Smooth muscle cell (in vitro differentiated cells): ENCODE results near the gene DBN1. TPM values are rescaled to one million over a fixed set of nuclear protein-coding genes. Genes with fewer than 3 reads are reported as not detected.

Experiments used
- DNase-seq: peaks from one replicate; lab custom pipeline; 2025; ENCODE audit not compliant: unreplicated experiment; lab: John Stamatoyannopoulos, UW
- H2AFZ ChIP-seq: fragments of 200-600 bp; sonication (generic); 2 replicates; pipeline ENCODE4 v1.6.0; 2016; ENCODE audit warnings: antibody characterized with exemption, low read depth, mild to moderate bottlenecking
- H3F3A ChIP-seq: fragments of 200-600 bp; sonication (generic); 2 replicates; pipeline ENCODE4 v1.6.0; 2017; ENCODE audit warnings: antibody characterized with exemption, low read depth
- H3K27ac ChIP-seq: fragments of 200-600 bp; sonication (generic); 2 replicates; pipeline ENCODE4 v1.5.1; 2016; ENCODE audit warnings: low read depth, mild to moderate bottlenecking
- H3K27me3 ChIP-seq: fragments of 200-600 bp; sonication (generic); 2 replicates; pipeline ENCODE4 v1.6.1; 2016; ENCODE audit warnings: low read depth, mild to moderate bottlenecking
- H3K36me3 ChIP-seq: fragments of 200-600 bp; sonication (generic); 2 replicates; pipeline ENCODE4 v1.5.1; 2016; ENCODE audit warnings: low read depth
- H3K4me1 ChIP-seq: fragments of 200-600 bp; sonication (generic); 2 replicates; pipeline ENCODE4 v1.5.1; 2016; ENCODE audit warnings: low read depth
- H3K4me2 ChIP-seq: fragments of 200-600 bp; sonication (generic); 2 replicates; pipeline ENCODE4 v1.6.0; 2016; ENCODE audit warnings: mild to moderate bottlenecking
- H3K4me3 ChIP-seq: fragments of 200-600 bp; sonication (generic); 2 replicates; pipeline ENCODE4 v1.5.1; 2016; ENCODE audit warnings: mild to moderate bottlenecking
- H3K79me2 ChIP-seq: fragments of 200-600 bp; sonication (generic); 2 replicates; pipeline ENCODE4 v1.6.0; 2016; ENCODE audit warnings: low read depth, mild to moderate bottlenecking
- H3K9ac ChIP-seq: fragments of 200-600 bp; sonication (generic); 2 replicates; pipeline ENCODE4 v1.6.0; 2016; ENCODE audit warnings: low read depth
- H3K9me3 ChIP-seq: fragments of 200-600 bp; sonication (generic); replicated peaks from 2 replicates; pipeline ENCODE4 v1.5.1; 2016; ENCODE audit warnings: low read depth
- H4K20me1 ChIP-seq: fragments of 200-600 bp; sonication (generic); 2 replicates; pipeline ENCODE4 v1.6.0; 2016; ENCODE audit warnings: low read depth
- CTCF ChIP-seq: fragments of 200-600 bp; sonication (generic); IDR thresholded peaks from 2 replicates; pipeline ENCODE4 v1.5.1; 2017; ENCODE audit warnings: borderline replicate concordance, mild to moderate bottlenecking, antibody characterized with exemption; ENCODE audit not compliant: insufficient read depth, poor library complexity, severe bottlenecking
- WGBS: methylation state at CpG from one replicate; pipeline ENCODE4 v1.1.7; 2016; ENCODE audit warnings: low lambda C conversion rate; 5-methylcytosine and 5-hydroxymethylcytosine counted together
- polyA plus RNA-seq: library from polyadenylated mRNA; unstranded; fragments of >200 nt; fragmentation: Nextera tagmentation; extraction: Ambion mirVana; gene quantifications from 2 replicates; pipeline ENCODE4 v1.2.1, GENCODE V29; 2016
- total RNA-seq: library from RNA; depleted of rRNA; stranded (reverse); fragments of >200 nt; gene quantifications from 2 replicates; pipeline ENCODE4 v1.2.3, GENCODE V29; 2014

The DBN1 gene
- total and polyA plus RNA-seq, 2 experiments from 2014 or later, result 116 to 202 TPM

- H3K4me1 ChIP-seq, result peaks cover 11% of the 10 kb centered on the region
- H2AFZ ChIP-seq, result peak within 1 kb of the TSS; percentile 73
- under 1% methylated on average over 59 of the region's 82 CpGs for WGBS
- H3K9ac ChIP-seq, result peak within 1 kb of the TSS; percentile 92
- H3K27ac ChIP-seq, result peak within 1 kb of the TSS; percentile 94
- no peaks in the 10 kb centered on the region for H3K36me3 ChIP-seq
- H4K20me1 ChIP-seq, result peaks cover 22% of the 10 kb centered on the region
- H3K4me2 ChIP-seq, result peak within 1 kb of the TSS; percentile 97
- no peaks in the 10 kb centered on the region for H3F3A ChIP-seq
- H3K79me2 ChIP-seq, result peaks cover 15% of the 10 kb centered on the region
- no peak for TF ChIP-seq CTCF
- no peaks in the 10 kb centered on the region for H3K9me3 ChIP-seq
- H3K4me3 ChIP-seq, result peak within 1 kb of the TSS; percentile 83
- DNase-seq, result no peak
- no peaks in the 10 kb centered on the region for H3K27me3 ChIP-seq
These were observed 46.7 kb downstream of the DBN1 start, which contains the start of gene GRK6 for GRCh38 chr5:177426566-177427210. Gene GRK6 (plus strand): TSS chr5:177426676. CDS start chr5:177426846, 170 bp downstream.

DNA sequence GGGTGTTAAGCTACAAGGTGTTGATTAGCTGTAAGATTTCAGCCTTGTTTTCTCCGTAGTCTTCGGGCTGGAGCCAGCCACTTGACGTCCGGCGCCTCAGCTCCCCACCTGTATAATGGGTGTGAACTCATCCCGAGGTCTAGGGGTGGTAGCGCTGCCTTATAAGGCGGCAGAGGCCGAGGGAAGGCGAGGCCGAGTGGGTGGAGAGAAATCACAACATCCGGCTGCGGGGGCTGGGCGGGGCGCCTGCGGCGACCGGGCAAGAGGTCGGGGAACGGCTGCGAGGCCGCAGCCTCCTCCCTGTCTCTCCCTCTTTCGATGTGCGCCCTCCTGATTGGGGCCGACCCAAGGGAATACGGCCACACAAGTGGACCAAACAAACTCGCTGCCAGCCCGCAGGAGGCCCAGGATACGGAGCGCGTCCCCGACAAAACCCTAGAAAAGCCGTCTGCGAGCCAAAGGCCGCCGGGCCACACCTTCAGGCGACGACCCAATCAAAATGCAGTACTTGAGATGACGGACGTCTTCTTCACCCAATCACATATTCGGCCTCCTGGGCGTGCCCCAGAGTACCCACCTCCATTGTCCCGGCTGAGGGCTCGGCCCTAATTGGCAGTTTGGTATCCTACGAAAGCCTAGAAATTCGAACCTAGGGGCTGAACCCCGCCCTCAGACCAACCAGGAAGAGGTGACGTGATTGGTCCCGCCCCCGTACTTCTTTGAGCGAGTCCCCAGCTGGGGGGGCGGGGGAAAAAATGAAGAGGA is 47.5 kb downstream of the DBN1 start:
- peak overlapping the region; percentile 81 for H3K9ac ChIP-seq
- peak overlapping the region; percentile 87 for H3K4me2 ChIP-seq
- H4K20me1 ChIP-seq, result peaks cover 22% of the 10 kb centered on the region
- H3K27me3 ChIP-seq, result no peaks in the 10 kb centered on the region
- H3K9me3 ChIP-seq, result no peaks in the 10 kb centered on the region
- DNase-seq, result peak; percentile 95
- TF ChIP-seq CTCF, result no peak
- H3F3A ChIP-seq, result no peaks in the 10 kb centered on the region
- H3K4me3 ChIP-seq, result peak overlapping the region; percentile 66
- no peaks in the 10 kb centered on the region for H3K36me3 ChIP-seq
- peak overlapping the region; percentile 73 for H2AFZ ChIP-seq
- H3K79me2 ChIP-seq, result peaks cover 15% of the 10 kb centered on the region
- under 1% methylated on average over 39 of the region's 52 CpGs for WGBS
- peak overlapping the region; percentile 94 for H3K27ac ChIP-seq
- peaks cover 11% of the 10 kb centered on the region for H3K4me1 ChIP-seq

- Histone ChIP-seq H3K36me3 (no peaks in the 10 kb centered on the region), H3K4me2 (peak overlapping the region; percentile 87), H4K20me1 (peaks cover 22% of the 10 kb centered on the region), H3K9ac (peak overlapping the region; percentile 81), H3K27me3 (no peaks in the 10 kb centered on the region), H3F3A (no peaks in the 10 kb centered on the region), H3K4me3 (peak overlapping the region; percentile 66), H3K9me3 (no peaks in the 10 kb centered on the region), H3K4me1 (peaks cover 11% of the 10 kb centered on the region), H2AFZ (peak overlapping the region; percentile 73), H3K79me2 (peaks cover 15% of the 10 kb centered on the region), H3K27ac (peak overlapping the region; percentile 94)
- no peak for TF ChIP-seq CTCF
- 59% methylated on average over 13 of the region's 13 CpGs for WGBS
- DNase-seq, result no peak
These were observed 48.1 kb downstream of the DBN1 start for GRCh38 chr5:177425196-177425800.
